Endothelial cell of umbilical vein (primary cell): ENCODE measurements around the gene CLDN6. TPM values are rescaled to one million over a fixed set of nuclear protein-coding genes. Genes with fewer than 3 reads are reported as not detected.

Experiments used
- BruUV-seq: library from RNA; stranded (reverse); fragments of 400-500 nt; replicated peaks from 2 replicates; lab custom pipeline; 2021; lab: Mats Ljungman, UMichigan
- CTCF ChIA-PET: fragments of 300-600, 350-600 bp; sonication (Branson Sonifier 250); formaldehyde crosslinking; loops from one replicate; lab custom pipeline; 2021; ENCODE audit warnings: antibody characterized with exemption, inconsistent platforms; lab: Charles Lee
- POLR2A ChIA-PET: fragments of 300-600, 350-600 bp; sonication (Branson Sonifier 250); formaldehyde crosslinking; loops from one replicate; lab custom pipeline; 2021; ENCODE audit warnings: antibody characterized with exemption, inconsistent platforms; lab: Charles Lee
- DNase-seq: peaks from one replicate; pipeline ENCODE4 v3.0.0-alpha.2; 2011; ENCODE audit warnings: low read depth, low spot score
- FAIRE-seq: peaks from 2 replicates; lab custom pipeline; 2011; peaks lifted over from hg19 to GRCh38; lab: Jason Lieb, UNC
- H2AFZ ChIP-seq: 2 replicates; pipeline ENCODE4 v1.6.0; 2012; ENCODE audit warnings: low read depth, low read length, control low read depth, inconsistent platforms
- H3K27ac ChIP-seq: 2 replicates; pipeline ENCODE4 v1.5.1; 2011; ENCODE audit warnings: low read depth, mild to moderate bottlenecking, control low read depth, low read length, moderate library complexity; ENCODE audit not compliant: insufficient read depth
- H3K27me3 ChIP-seq, 2 experiments: 2 replicates each; pipeline versions ENCODE4 v1.6.0 to v1.6.1; 2011; ENCODE audit warnings: low read length in 2 of 2, mixed read lengths in 1 of 2; ENCODE audit not compliant: control insufficient read depth in 2 of 2, insufficient read depth in 2 of 2
- H3K36me3 ChIP-seq, 2 experiments: 2 replicates in 1 of 2; 3 replicates in 1 of 2; pipeline ENCODE4 v1.5.1; 2011; ENCODE audit warnings: low read length in 2 of 2, mild to moderate bottlenecking in 1 of 2, moderate library complexity in 1 of 2; ENCODE audit not compliant: control insufficient read depth in 2 of 2, insufficient read depth in 2 of 2; ENCODE audit errors: extremely low read depth in 1 of 2
- H3K4me1 ChIP-seq: 3 replicates; pipeline ENCODE4 v1.5.1; 2011; ENCODE audit warnings: mild to moderate bottlenecking, low read length; ENCODE audit not compliant: control insufficient read depth, insufficient read depth; ENCODE audit errors: extremely low read depth
- H3K4me2 ChIP-seq: 2 replicates; pipeline ENCODE4 v1.6.1; 2011; ENCODE audit warnings: low read length, control low read depth, mixed read lengths; ENCODE audit not compliant: insufficient read depth
- H3K4me3 ChIP-seq, 3 experiments: fragments of 200-600 bp in 1 of 3; sonication (generic), shearing (Covaris generic) in 1 of 3; replicated peaks in 1 of 3; 2 replicates each; pipeline ENCODE4 v1.5.1; 2011 to 2016; ENCODE audit warnings: control low read depth in 3 of 3, low read length in 3 of 3, mild to moderate bottlenecking in 2 of 3, inconsistent platforms in 1 of 3, low read depth in 1 of 3, moderate library complexity in 1 of 3; ENCODE audit not compliant: insufficient read depth in 1 of 3
- H3K79me2 ChIP-seq: 2 replicates; pipeline ENCODE4 v1.6.0; 2012; ENCODE audit warnings: low read length, inconsistent platforms; ENCODE audit not compliant: control insufficient read depth, insufficient read depth
- H3K9ac ChIP-seq: replicated peaks from 2 replicates; pipeline ENCODE3; 2011; ENCODE audit warnings: low read length, control low read depth; ENCODE audit not compliant: insufficient read depth; ENCODE audit errors: extremely low read depth
- H3K9me1 ChIP-seq: replicated peaks from 3 replicates; pipeline ENCODE4 v1.6.0; 2011; ENCODE audit warnings: mild to moderate bottlenecking, low read length; ENCODE audit not compliant: control insufficient read depth, insufficient read depth; ENCODE audit errors: extremely low read depth
- H3K9me3 ChIP-seq: replicated peaks from 2 replicates; pipeline ENCODE4 v1.5.1; 2012; ENCODE audit warnings: low read length, inconsistent platforms; ENCODE audit not compliant: control insufficient read depth, insufficient read depth
- H4K20me1 ChIP-seq: replicated peaks from 2 replicates; pipeline ENCODE3; 2011; ENCODE audit warnings: mild to moderate bottlenecking, low read length; ENCODE audit not compliant: control insufficient read depth, insufficient read depth; ENCODE audit errors: extremely low read depth
- EZH2 ChIP-seq: IDR thresholded peaks from 2 replicates; pipeline ENCODE4 v1.6.1; 2012; ENCODE audit warnings: borderline replicate concordance, low read depth, mild to moderate bottlenecking, moderate library complexity, low read length, inconsistent platforms; ENCODE audit not compliant: severe bottlenecking
- FOS ChIP-seq: IDR thresholded peaks from 2 replicates; pipeline ENCODE4 v1.6.1; 2011; ENCODE audit warnings: mild to moderate bottlenecking, low read length, moderate library complexity, borderline replicate concordance; ENCODE audit not compliant: insufficient read depth
- GATA2 ChIP-seq: IDR thresholded peaks from 2 replicates; pipeline ENCODE4 v1.7.0; 2011; ENCODE audit warnings: low read depth, mild to moderate bottlenecking, moderate library complexity, mixed read lengths, low read length; ENCODE audit not compliant: insufficient read length, insufficient read depth
- JUN ChIP-seq: IDR thresholded peaks from 2 replicates; pipeline ENCODE4 v1.6.1; 2011; ENCODE audit warnings: borderline replicate concordance, low read depth; ENCODE audit not compliant: insufficient read length, insufficient read depth
- MYC ChIP-seq: IDR thresholded peaks from one replicate; pipeline ENCODE4 v1.6.1; 2011; ENCODE audit warnings: mild to moderate bottlenecking, low read depth, low read length
- POLR2A ChIP-seq: IDR thresholded peaks from 2 replicates; pipeline ENCODE4 v1.6.1; 2012; ENCODE audit warnings: low read depth, mild to moderate bottlenecking, control low read depth, low read length
- POLR2AphosphoS5 ChIP-seq: IDR thresholded peaks from 2 replicates; pipeline ENCODE4 v1.6.1; 2012; ENCODE audit warnings: low read depth, mild to moderate bottlenecking, control low read depth, low read length, moderate library complexity; ENCODE audit not compliant: insufficient read depth
- dilution Hi-C: fragments of 300-500 bp; cut with MboI; formaldehyde crosslinking; loops from one replicate; pipeline ENCODE4 v1.15.0; 2019; ENCODE audit warnings: low sequenced_read_pairs; ENCODE audit not compliant: extremely low pct_ligation_motif_present
- intact Hi-C: fragments of 100-400 bp; cut with micrococcal nuclease; formaldehyde crosslinking; loops from one replicate; pipeline ENCODE4 v1.10.0; 2022
- polyA plus RNA-seq, 4 experiments: library from polyadenylated mRNA; depleted of rRNA in 3 of 4; stranded (reverse) in 3 of 4; unstranded in 1 of 4; fragments of >200 nt; gene quantifications; 2 replicates each; pipeline versions ENCODE4 v1.2.1 to v1.2.3, GENCODE V29; 2011 to 2012; ENCODE audit warnings: missing spikeins in 1 of 4
- total RNA-seq: library from RNA; stranded (reverse); gene quantifications from 2 replicates; pipeline ENCODE4 v1.2.3, GENCODE V29; 2021
- TF ChIP-seq, protein P1 (sequence below), 2 donors: IDR thresholded peaks; 1 replicate in 1 of 2; 2 replicates in 1 of 2; pipeline ENCODE4 v1.5.1; 2011; ENCODE audit warnings: low read length in 2 of 2, mild to moderate bottlenecking in 2 of 2, moderate library complexity in 2 of 2, control low read depth in 1 of 2, inconsistent platforms in 1 of 2, low read depth in 1 of 2; ENCODE audit not compliant: insufficient read depth in 1 of 2; ENCODE audit errors: extremely low read depth in 1 of 2
- TF ChIP-seq, protein P2 (sequence below): IDR thresholded peaks from 2 replicates; pipeline ENCODE4 v1.6.1; 2011; ENCODE audit not compliant: insufficient read depth, insufficient read length

CLDN6 gene
- total and polyA plus RNA-seq, 2 donors (not counting 3 experiments of a cell fraction or from before 2014, with no cell fraction given), result 0.28 TPM; not detected in 1

DNA sequence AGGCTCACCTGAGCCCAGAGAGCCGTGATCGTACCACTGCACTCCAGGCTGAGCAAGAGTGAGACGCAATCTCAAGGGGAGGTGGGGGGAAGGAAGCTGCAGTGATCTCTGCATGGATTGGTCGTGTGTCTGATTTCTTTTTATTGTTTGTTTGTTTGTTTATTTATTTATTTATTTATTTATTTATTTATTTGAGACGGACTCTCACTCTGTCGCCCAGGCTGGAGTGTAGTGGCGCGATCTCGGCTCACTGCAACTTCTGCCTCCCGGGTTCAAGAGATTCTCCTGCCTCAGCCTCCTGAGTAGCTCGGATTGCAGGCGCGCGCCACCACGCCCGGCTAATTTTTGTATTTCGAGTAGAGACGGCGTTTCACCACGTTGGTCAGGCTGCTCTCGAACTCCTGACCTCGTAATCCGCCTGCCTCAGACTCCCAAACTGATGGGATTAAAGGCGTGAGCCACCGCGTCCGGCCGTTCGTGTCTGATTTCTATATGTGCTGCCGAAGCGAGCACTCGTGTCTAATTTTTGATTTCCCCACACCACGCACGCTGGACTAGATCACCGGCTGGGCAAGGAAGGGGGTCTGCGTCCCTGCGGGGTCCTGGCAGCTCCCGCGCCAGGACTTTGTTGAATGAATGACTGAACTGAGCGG, 1.7 kb upstream of the CLDN6 start:
- no peaks in the 10 kb centered on the region for H3K36me3 ChIP-seq
- H3K9ac ChIP-seq, result no peak overlapping the region
- no peak for TF ChIP-seq EZH2
- TF ChIP-seq JUN, result no peak
- no peak for TF ChIP-seq POLR2AphosphoS5
- TF ChIP-seq FOS, result no peak
- TF ChIP-seq, protein P1, sequence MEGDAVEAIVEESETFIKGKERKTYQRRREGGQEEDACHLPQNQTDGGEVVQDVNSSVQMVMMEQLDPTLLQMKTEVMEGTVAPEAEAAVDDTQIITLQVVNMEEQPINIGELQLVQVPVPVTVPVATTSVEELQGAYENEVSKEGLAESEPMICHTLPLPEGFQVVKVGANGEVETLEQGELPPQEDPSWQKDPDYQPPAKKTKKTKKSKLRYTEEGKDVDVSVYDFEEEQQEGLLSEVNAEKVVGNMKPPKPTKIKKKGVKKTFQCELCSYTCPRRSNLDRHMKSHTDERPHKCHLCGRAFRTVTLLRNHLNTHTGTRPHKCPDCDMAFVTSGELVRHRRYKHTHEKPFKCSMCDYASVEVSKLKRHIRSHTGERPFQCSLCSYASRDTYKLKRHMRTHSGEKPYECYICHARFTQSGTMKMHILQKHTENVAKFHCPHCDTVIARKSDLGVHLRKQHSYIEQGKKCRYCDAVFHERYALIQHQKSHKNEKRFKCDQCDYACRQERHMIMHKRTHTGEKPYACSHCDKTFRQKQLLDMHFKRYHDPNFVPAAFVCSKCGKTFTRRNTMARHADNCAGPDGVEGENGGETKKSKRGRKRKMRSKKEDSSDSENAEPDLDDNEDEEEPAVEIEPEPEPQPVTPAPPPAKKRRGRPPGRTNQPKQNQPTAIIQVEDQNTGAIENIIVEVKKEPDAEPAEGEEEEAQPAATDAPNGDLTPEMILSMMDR (IDR thresholded peaks at IDR 0.05; ENCODE audit: extremely low read depth in 1 of 2, insufficient read depth in 1 of 2, low read depth in 1 of 2, low read length in 2 of 2), result no peak
- no peak for TF ChIP-seq MYC
- no peak for TF ChIP-seq POLR2A
- TF ChIP-seq GATA2, result no peak
- TF ChIP-seq, protein P2, sequence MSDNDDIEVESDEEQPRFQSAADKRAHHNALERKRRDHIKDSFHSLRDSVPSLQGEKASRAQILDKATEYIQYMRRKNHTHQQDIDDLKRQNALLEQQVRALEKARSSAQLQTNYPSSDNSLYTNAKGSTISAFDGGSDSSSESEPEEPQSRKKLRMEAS, result no peak
- H3K27ac ChIP-seq, result no peak overlapping the region
- no peak for DNase-seq
- BruUV-seq, result no TSS peak
- no peaks in the 10 kb centered on the region for H4K20me1 ChIP-seq
- intact Hi-C loops (loop anchor here (1.0 to 2.0 kb wide), 3 partner anchors 15 to 115 kb away; partner anchors contain the start of gene PAQR4), dilution Hi-C loops (no loop called here)
- H3K4me2 ChIP-seq, result no peak overlapping the region
- CTCF ChIA-PET, result interaction anchor here (1.1 to 6.1 kb wide), 7 partner anchors 8 to 39 kb away, joined by 3 to 52 read pairs (median 9); no protein-coding TSS in a partner anchor
- FAIRE-seq, result peak; percentile 75
- H3K9me1 ChIP-seq, result no peaks in the 10 kb centered on the region
- peak overlapping the region; percentile 18 for H2AFZ ChIP-seq
- H3K9me3 ChIP-seq, result no peaks in the 10 kb centered on the region
- peaks cover 2% of the 10 kb centered on the region for H3K79me2 ChIP-seq
- peaks cover 0 to 2% of the 10 kb centered on the region in 2 experiments for H3K27me3 ChIP-seq
- H3K4me1 ChIP-seq, result peaks cover 18% of the 10 kb centered on the region
- peak overlapping the region in 1 of 3 experiments; percentile 16 for H3K4me3 ChIP-seq
- POLR2A ChIA-PET, result interaction anchor here (0.5 to 2.2 kb wide), 7 partner anchors 7 to 1563 kb away, joined by 3 to 16 read pairs (median 6); partner anchors contain the start of gene ZNF213
